GM18505 (cell line): ENCODE results near the gene DGKA.

Experiments used
- ATAC-seq: cut with Tn5 transposase; IDR thresholded peaks from one replicate; pipeline ENCODE4 v1.9.1; 2021; ENCODE audit not compliant: unreplicated experiment
- POLR2A ChIP-seq: IDR thresholded peaks from 4 replicates; pipeline ENCODE4 v1.6.1; 2011; ENCODE audit warnings: borderline replicate concordance; ENCODE audit not compliant: insufficient read depth, insufficient read length; ENCODE audit errors: extremely low read depth

The DGKA gene

GRCh38 chr12:55934773-55935172 lies 3.8 kb downstream of the DGKA start:
- TF ChIP-seq POLR2A = no peak
- no peak for ATAC-seq

GRCh38 chr12:55935738-55936151 lies 4.8 kb downstream of the DGKA start:
- no peak for ATAC-seq
- no peak for TF ChIP-seq POLR2A

GRCh38 chr12:55937981-55938380 lies 7.0 kb downstream of the DGKA start:
- ATAC-seq = no peak
- TF ChIP-seq POLR2A = no peak

GRCh38 chr12:55938826-55939501 lies 8.0 kb downstream of the DGKA start:
- no peak for ATAC-seq
- no peak for TF ChIP-seq POLR2A

- TF ChIP-seq POLR2A = peak; percentile 20
- peak; percentile 83 for ATAC-seq
Observed at GRCh38 chr12:55940065-55940732, 9.2 kb downstream of the DGKA start.

GRCh38 chr12:55942055-55942454 lies 11.1 kb downstream of the DGKA start:
- no peak for TF ChIP-seq POLR2A
- no peak for ATAC-seq

GRCh38 chr12:55942577-55943136 lies 11.7 kb downstream of the DGKA start:
- no peak for TF ChIP-seq POLR2A
- no peak for ATAC-seq

- no peak for TF ChIP-seq POLR2A
- ATAC-seq = no peak
Observed at GRCh38 chr12:55946553-55946952, 15.6 kb downstream of the DGKA start.

GRCh38 chr12:55955344-55955743 lies 24.4 kb downstream of the DGKA start:
- no peak for ATAC-seq
- no peak for TF ChIP-seq POLR2A

- ATAC-seq = no peak
- TF ChIP-seq POLR2A = no peak
Observed at GRCh38 chr12:55955800-55956508, 25.0 kb downstream of the DGKA start.

- no peak for TF ChIP-seq POLR2A
- no peak for ATAC-seq
Observed at GRCh38 chr12:55957106-55957859, 26.3 kb downstream of the DGKA start.

- TF ChIP-seq POLR2A = no peak
- ATAC-seq = no peak
Observed at GRCh38 chr12:55963760-55964159, 32.8 kb downstream of the DGKA start.

GRCh38 chr12:55965240-55965639 lies 34.3 kb downstream of the DGKA start:
- ATAC-seq = no peak
- TF ChIP-seq POLR2A = no peak
